SU-DHL-6 (cell line): ENCODE results near the gene ZSWIM5.

Experiments used
- EZH2phosphoT487 ChIP-seq: fragments of 200-600 bp; sonication (generic), shearing (Covaris generic); conservative IDR thresholded peaks from 2 replicates; pipeline ENCODE4 v1.6.1; 2018; ENCODE audit warnings: mild to moderate bottlenecking, antibody characterized with exemption, low read length, moderate library complexity, mixed read lengths
- TF ChIP-seq, protein P1 (sequence below): fragments of 200-600 bp; sonication (generic); IDR thresholded peaks from one replicate; pipeline ENCODE4 v1.5.1; 2017; ENCODE audit warnings: antibody characterized with exemption, mild to moderate bottlenecking, low read length, moderate library complexity; ENCODE audit not compliant: insufficient read depth, poor library complexity, severe bottlenecking

DNA sequence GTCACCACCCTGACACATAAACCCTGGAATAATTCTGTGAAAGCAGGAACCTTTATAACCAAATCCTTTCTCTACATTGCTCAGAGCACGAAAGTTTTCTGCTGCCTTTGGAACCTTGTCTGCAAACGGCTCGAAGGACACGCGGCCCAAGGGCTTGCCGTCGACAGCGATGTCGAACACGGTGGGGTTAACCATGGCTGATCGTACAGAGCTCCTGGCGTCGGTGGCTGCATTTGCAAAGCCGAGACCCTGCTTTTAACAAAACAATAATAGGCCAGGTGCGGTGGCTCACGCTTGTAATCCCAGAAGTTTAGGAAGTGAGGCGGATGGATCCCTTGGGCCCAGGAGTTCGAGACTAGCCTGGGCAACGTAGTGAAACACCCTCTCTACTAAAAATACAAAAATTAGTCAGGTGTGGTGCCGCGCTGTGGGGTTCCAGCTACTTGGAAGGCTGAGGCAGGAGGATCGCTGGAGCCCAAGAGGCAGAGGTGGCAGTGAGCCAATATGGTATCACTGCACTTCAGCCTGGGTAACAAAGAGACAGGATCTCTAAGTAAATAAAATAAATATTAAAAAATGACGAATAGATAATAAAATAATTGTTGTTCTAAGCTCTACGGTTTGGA lies 217.8 kb downstream of the ZSWIM5 start:
- TF ChIP-seq EZH2phosphoT487: no peak
- TF ChIP-seq, protein P1, sequence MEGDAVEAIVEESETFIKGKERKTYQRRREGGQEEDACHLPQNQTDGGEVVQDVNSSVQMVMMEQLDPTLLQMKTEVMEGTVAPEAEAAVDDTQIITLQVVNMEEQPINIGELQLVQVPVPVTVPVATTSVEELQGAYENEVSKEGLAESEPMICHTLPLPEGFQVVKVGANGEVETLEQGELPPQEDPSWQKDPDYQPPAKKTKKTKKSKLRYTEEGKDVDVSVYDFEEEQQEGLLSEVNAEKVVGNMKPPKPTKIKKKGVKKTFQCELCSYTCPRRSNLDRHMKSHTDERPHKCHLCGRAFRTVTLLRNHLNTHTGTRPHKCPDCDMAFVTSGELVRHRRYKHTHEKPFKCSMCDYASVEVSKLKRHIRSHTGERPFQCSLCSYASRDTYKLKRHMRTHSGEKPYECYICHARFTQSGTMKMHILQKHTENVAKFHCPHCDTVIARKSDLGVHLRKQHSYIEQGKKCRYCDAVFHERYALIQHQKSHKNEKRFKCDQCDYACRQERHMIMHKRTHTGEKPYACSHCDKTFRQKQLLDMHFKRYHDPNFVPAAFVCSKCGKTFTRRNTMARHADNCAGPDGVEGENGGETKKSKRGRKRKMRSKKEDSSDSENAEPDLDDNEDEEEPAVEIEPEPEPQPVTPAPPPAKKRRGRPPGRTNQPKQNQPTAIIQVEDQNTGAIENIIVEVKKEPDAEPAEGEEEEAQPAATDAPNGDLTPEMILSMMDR: no peak
